BJ (cell line): ENCODE data around the gene AHNAK2. TPM values are rescaled to one million over a fixed set of nuclear protein-coding genes. Genes with fewer than 3 reads are reported as not detected.
"Not testable (repeated sequence)": the region's sequence is repeated elsewhere in the genome, so short reads cannot be mapped to it uniquely, and the experiment has no call there.

Source experiments
- CTCF ChIA-PET: fragments of 350-600 bp; formaldehyde crosslinking; extraction: SDS; loops from one replicate; lab custom pipeline; 2021; ENCODE audit warnings: antibody characterized with exemption, inconsistent platforms; lab: Yijun Ruan, JAX
- POLR2A ChIA-PET: fragments of 300-600 bp; sonication (Branson Sonifier 250); formaldehyde crosslinking; extraction: SDS; loops from one replicate; lab custom pipeline; 2021; ENCODE audit warnings: antibody characterized with exemption; lab: Charles Lee
- DNase-seq: peaks from one replicate; pipeline ENCODE4 v3.0.0-alpha.2; 2011; ENCODE audit warnings: low read depth
- H3K27me3 ChIP-seq: 2 replicates; pipeline ENCODE4 v1.6.0; 2011; ENCODE audit warnings: low read length; ENCODE audit not compliant: control insufficient read depth, insufficient read depth
- H3K36me3 ChIP-seq: 2 replicates; pipeline ENCODE4 v1.5.1; 2011; ENCODE audit warnings: low read length; ENCODE audit not compliant: control insufficient read depth, insufficient read depth
- H3K4me3 ChIP-seq: 2 replicates; pipeline ENCODE4 v1.5.1; 2011; ENCODE audit warnings: low read depth, mild to moderate bottlenecking, control low read depth, low read length
- polyA plus RNA-seq: library from polyadenylated mRNA; depleted of rRNA; stranded (reverse); fragments of >200 nt; gene quantifications from 2 replicates; pipeline ENCODE4 v1.2.3, GENCODE V29; 2011
- TF ChIP-seq, protein P1 (sequence below): IDR thresholded peaks from 2 replicates; pipeline ENCODE4 v1.5.1; 2011; ENCODE audit warnings: low read depth, mild to moderate bottlenecking, control low read depth, inconsistent platforms, low read length, moderate library complexity; ENCODE audit not compliant: insufficient read depth

Gene AHNAK2
- polyA plus RNA-seq, 1 experiment, result 6.5 TPM

DNA sequence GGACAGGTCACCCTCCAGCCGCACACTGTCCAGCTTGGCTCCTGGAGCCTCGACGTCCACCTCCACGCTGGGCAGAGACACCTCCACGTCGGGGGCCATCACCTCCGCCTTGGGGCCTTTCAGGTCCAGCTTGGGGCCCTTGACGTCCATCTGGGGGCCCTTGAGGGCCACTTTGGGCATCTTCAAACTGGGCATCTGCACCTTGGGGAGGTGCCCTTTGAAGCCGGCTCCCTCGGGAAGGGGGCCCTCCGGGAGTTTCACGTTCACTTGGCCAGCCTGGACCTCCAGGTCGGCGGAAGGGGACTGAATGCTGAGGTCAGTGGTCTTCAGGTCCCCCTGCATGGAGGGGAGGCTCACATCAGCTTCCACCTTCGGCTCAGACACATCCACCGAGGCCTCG is 28.2 kb downstream of the AHNAK2 start:
- Histone ChIP-seq H3K4me3 (no peak overlapping the region), H3K36me3 (no peaks in the 10 kb centered on the region), H3K27me3 (no peaks in the 10 kb centered on the region)
- DNase-seq, result no peak
- TF ChIP-seq, protein P1, sequence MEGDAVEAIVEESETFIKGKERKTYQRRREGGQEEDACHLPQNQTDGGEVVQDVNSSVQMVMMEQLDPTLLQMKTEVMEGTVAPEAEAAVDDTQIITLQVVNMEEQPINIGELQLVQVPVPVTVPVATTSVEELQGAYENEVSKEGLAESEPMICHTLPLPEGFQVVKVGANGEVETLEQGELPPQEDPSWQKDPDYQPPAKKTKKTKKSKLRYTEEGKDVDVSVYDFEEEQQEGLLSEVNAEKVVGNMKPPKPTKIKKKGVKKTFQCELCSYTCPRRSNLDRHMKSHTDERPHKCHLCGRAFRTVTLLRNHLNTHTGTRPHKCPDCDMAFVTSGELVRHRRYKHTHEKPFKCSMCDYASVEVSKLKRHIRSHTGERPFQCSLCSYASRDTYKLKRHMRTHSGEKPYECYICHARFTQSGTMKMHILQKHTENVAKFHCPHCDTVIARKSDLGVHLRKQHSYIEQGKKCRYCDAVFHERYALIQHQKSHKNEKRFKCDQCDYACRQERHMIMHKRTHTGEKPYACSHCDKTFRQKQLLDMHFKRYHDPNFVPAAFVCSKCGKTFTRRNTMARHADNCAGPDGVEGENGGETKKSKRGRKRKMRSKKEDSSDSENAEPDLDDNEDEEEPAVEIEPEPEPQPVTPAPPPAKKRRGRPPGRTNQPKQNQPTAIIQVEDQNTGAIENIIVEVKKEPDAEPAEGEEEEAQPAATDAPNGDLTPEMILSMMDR, result no peak
- CTCF ChIA-PET, result no interaction called here
- POLR2A ChIA-PET, result no interaction called here

DNA sequence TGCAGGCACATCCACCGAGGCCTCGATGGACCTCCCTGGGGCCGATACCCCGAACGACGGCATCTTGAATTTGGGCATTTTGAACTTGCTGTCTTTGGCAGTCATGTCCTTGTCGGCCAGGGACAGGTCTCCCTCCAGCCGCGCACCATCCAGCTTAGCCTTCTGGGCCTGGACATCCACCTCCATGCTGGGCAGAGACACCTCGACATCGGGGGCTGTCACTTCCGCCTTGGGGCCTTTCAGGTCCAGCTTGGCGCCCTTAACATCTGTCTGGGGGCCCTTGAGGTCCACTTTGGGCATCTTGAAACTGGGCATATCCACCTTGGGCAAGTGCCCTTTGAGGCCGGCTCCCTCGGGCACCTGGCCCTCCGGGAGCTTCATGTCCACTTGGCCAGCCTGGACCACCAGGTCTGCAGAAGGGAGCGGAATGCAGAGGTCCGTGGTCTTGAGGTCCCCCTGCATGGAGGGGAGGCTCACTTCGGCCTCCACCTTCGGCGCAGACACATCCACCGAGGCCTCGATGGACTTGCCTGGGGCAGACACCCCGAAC is 28.7 kb downstream of the AHNAK2 start:
- DNase-seq, H3K4me3 ChIP-seq, CTCF ChIA-PET, H3K36me3 ChIP-seq, POLR2A ChIA-PET, H3K27me3 ChIP-seq: not testable (repeated sequence)

DNA sequence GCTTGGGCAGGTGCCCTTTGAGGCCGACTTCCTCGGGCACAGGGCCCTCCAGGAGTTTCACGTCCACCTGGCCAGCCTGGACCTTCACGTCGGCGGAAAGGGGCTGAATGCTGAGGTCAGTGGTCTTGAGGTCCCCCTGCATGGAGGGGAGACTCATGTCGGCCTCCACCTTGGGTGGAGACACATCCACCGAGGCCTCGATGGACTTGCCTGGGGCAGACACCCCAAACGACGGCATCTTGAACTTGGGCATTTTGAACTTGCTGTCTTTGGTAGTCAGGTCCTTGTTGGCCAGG is 29.5 kb downstream of the AHNAK2 start:
- Histone ChIP-seq H3K4me3 (no peak overlapping the region), H3K27me3 (no peaks in the 10 kb centered on the region), H3K36me3 (no peaks in the 10 kb centered on the region)
- no peak for DNase-seq
- POLR2A ChIA-PET, result no interaction called here
- CTCF ChIA-PET, result no interaction called here
- TF ChIP-seq, protein P1, result no peak

DNA sequence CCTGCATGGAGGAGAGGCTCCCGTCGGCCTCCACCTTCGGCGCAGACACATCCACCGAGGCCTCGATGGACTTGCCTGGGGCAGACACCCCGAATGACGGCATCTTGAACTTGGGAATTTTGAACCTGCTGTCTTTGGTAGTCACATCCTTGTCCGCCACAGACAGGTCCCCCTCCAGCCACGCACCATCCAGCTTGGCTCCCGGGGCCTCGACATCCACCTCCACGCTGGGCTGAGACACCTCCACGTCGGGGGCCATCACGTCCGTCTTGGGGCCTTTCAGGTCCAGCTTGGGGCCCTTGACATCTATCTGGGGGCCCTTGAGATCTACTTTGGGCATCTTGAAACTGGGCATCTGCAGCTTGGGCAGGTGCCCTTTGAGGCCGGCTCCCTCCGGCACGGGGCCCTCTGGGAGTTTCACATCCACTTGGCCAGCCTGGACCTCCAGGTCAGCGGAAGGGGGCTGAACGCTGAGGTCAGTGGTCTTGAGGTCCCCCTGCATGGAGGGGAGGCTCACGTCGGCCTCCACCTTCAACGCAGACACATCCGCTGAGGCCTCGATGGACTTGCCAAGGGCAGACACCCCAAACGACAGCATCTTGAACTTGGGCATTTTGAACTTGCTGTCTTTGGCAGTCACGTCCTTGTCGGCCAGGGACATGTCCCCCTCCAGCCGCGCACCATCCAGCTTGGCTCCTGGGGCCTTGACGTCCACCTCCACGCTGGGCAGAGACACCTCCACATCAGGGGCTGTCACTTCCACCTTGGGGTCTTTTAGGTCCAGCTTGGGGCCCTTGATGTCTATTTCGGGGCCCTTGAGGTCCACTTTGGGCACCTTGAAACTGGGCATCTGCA is 30.1 kb downstream of the AHNAK2 start:
- H3K4me3 ChIP-seq, DNase-seq, H3K27me3 ChIP-seq, H3K36me3 ChIP-seq, POLR2A ChIA-PET, CTCF ChIA-PET: not testable (repeated sequence)

DNA sequence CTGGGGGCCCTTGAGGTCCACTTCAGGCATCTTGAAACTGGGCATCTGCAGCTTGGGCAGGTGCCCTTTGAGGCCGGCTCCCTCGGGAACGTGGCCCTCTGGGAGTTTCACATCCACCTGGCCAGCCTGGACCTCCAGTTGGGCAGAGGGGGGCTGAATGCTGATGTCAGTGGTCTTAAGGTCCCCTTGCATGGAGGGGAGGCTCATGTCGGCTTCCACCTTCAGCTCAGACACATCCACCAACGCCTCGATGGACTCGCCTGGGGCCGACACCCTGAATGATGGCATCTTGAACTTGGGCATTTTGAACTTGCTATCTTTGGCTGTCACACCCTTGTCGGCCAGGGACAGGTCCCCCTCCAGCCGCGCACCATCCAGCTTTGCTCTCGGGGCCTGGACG is 31.0 kb downstream of the AHNAK2 start:
- CTCF ChIA-PET, result interaction anchor here (2.7 kb wide), 1 partner anchor 12 kb away, joined by 12 read pairs; no protein-coding TSS in a partner anchor
- DNase-seq, H3K27me3 ChIP-seq, H3K4me3 ChIP-seq, POLR2A ChIA-PET, H3K36me3 ChIP-seq: not testable (repeated sequence)

DNA sequence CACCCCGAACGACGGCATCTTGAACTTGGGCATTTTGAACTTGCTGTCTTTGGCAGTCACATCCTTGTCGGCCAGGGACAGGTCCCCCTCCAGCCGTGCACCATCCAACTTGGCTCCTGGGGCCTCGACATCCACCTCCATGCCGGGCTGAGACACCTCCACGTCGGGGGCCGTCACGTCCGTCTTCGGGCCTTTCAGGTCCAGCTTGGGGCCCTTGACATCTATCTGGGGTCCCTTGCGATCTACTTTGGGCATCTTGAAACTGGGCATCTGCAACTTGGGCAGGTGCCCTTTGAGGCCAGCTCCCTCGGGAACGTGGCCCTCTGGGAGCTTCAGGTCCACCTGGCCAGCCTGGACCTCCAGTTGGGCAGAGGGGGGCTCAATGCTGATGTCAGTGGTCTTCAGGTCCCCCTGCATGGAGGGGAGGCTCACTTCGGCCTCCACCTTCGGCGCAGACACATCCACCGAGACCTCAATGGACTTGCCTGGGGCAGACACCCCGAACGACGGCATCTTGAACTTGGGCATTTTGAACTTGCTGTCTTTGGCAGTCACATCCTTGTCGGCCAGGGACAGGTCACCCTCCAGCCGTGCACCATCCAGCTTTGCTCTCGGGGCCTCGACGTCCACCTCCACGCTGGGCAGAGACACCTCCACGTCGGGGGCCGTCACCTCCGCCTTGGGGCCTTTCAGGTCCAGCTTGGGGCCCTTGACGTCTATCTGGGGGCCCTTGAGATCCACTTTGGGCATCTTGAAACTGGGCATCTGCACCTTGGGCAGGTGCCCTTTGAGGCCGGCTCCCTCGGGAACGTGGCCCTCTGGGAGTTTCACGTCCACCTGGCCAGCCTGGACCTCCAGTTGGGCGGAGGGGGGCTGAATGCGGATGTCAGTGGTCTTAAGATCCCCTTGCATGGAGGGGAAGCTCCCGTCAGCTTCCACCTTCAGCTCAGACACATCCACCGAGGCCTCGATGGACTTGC is 31.9 kb downstream of the AHNAK2 start:
- not testable (repeated sequence) for H3K36me3 ChIP-seq
- CTCF ChIA-PET, result interaction anchor here (2.7 kb wide), 1 partner anchor 11 kb away, joined by 12 read pairs; no protein-coding TSS in a partner anchor

DNA sequence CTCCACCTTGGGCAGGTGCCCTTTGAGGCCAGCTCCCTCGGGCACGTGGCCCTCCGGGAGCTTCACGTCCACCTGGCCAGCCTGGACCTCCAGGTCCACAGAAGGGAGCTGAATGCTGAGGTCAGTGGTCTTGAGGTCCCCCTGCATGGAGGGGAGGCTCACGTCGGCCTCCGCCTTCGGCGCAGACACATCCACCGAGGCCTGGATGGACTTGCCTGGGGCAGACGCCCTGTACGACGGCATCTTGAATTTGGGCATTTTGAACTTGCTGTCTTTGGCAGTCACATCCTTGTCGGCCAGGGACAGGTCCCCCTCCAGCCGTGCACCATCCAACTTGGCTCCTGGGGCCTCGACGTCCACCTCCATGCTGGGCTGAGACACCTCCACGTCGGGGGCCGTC is 32.9 kb downstream of the AHNAK2 start:
- POLR2A ChIA-PET, H3K36me3 ChIP-seq, DNase-seq, H3K4me3 ChIP-seq, H3K27me3 ChIP-seq: not testable (repeated sequence)
- CTCF ChIA-PET, result interaction anchor here (2.7 kb wide), 1 partner anchor 10 kb away, joined by 12 read pairs; no protein-coding TSS in a partner anchor

More for the DNA sequence above, 31.9 kb downstream of the AHNAK2 start:
- H3K27me3 ChIP-seq, POLR2A ChIA-PET, H3K4me3 ChIP-seq, DNase-seq: not testable (repeated sequence)

DNA sequence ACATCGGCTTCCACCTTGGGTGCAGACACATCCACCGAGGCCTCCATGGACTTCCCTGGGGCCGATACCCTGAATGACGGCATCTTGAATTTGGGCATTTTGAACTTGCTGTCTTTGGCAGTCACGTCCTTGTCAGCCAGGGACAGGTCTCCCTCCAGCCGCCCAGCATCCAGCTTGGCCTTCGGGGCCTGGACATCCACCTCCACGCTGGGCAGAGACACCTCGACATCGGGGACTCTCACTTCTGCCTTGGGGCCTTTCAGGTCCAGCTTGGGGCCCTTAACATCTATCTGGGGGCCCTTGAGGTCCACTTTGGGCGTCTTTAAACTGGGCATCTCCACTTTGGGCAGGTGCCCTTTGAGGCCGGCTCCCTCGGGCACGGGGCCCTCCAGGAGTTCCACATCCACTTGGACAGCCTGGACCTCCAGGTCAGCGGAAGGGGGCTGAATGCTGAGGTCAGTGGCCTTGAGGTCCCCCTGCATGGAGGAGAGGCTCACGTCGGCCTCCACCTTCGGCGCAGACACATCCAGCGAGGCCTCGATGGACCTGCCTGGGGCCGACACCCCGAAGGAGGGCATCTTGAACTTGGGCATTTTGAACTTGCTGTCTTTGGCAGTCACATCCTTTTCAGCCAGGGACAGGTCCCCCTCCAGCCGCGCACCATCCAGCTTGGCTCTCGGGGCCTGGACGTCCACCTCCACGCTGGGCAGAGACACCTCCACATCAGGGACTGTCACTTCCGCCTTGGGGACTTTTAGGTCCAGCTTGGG is 33.6 kb downstream of the AHNAK2 start:
- H3K27me3 ChIP-seq, H3K4me3 ChIP-seq, H3K36me3 ChIP-seq, DNase-seq, POLR2A ChIA-PET: not testable (repeated sequence)
- CTCF ChIA-PET, result interaction anchor here (1.0 to 2.7 kb wide), 3 partner anchors 9 to 48 kb away, joined by 3 to 12 read pairs (median 4); no protein-coding TSS in a partner anchor

DNA sequence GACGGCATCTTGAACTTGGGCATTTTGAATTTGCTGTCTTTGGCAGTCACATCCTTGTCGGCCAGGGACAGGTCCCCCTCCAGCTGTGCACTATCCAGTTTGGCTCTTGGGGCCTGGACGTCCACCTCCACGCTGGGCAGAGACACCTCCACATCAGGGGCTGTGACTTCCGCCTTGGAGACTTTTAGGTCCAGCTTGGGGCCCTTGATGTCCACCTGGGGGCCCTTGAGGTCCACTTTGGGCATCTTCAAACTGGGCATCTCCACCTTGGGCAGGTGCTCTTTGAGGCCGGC is 34.2 kb downstream of the AHNAK2 start:
- DNase-seq, H3K4me3 ChIP-seq, H3K36me3 ChIP-seq, POLR2A ChIA-PET, H3K27me3 ChIP-seq: not testable (repeated sequence)
- CTCF ChIA-PET, result interaction anchor here (1.0 to 1.2 kb wide), 2 partner anchors 19 to 47 kb away, joined by 3 to 4 read pairs; no protein-coding TSS in a partner anchor
